Germinal center (tissue), 1 donor: ENCODE results near the gene SMYD3.

ENCODE experiments used
- DNase-seq: peaks from one replicate; pipeline ENCODE4 v3.0.0; 2012; ENCODE audit warnings: mixed read lengths, low spot score

The SMYD3 gene

DNA sequence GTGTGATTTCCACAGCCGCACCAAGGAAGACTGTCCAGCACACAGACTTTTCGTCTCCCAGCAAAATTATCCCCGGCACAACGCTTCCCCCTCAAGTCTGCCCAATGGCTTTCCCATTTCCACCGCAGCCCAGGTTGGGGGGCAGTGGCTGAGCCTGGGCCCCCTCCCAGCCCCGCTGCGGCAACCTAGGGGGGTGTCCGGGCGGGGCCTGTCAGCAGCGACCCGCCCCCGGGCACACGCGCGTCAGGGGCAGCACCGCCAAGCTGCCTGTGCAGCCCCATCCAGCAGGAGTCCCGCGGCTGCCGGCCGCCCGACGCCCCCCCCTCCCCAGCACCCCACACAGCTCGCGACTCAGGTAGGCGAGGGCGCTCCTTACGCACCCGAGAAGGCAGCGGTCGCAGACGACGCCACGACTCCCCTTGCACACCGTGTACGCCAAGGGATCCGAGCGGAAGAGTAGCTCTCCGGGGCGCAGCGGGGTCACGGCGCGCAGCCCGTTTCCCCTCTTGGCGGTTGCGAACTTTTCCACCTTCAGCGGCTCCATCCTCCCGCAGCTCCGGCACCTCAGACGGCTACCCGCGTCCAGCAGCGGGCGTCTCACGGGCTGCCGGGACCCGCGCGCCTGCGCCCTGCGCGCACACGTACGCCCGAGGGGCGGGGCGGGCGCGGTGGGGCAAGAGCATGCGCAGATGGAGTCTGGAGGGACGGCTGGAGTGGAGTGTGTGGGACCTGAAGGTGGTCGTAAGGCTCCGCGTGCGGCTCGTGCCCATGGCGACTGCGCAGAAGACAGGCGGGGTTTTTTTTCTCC, at the start of gene SMYD3:
Gene SMYD3, minus strand, starts transcription at position 606 of the 808 bp plus-strand sequence.
- DNase-seq: peak; percentile 86

- no peak for DNase-seq
These were observed 47.1 kb upstream of the SMYD3 start for GRCh38 chr1:246554201-246554600.

DNA sequence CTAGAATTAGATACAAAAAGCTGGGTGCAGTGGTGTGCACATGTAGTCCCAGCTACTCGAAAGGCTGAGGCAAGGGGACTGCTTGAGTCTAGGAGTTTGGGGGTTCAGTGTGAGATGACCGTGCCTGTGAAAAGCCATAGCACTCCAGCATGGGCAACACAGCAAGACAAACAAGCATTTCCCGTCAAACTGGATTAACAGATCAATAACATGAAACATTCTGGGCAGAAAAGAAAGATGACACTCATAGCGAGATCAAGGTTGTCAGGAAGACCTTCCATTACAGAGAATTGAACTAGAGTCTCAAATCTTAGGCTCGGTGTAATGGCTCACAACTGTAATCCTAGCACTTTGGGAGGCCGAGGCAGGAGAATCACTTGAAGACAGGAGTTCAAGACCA, 45.0 kb upstream of the SMYD3 start:
- DNase-seq: no peak

DNA sequence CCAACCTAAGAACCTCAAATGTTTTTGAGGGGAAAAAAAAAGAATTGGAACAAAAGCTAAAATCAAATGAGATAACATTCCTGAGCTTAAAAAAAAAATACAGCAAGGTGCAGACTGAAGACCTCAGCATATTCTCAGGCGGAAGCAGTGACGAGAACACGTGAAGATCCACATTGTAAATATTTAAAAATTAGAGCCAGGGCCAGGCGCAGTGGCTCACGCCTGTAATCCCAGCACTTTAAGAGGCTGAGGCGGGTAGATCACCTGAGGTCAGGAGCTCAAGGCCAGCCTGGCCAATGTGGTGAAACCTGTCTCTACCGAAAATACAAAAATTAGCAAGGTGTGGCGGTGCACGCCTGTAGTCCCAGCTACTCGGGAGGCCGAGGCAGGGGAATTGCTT, 43.3 kb upstream of the SMYD3 start:
- DNase-seq: no peak

DNA sequence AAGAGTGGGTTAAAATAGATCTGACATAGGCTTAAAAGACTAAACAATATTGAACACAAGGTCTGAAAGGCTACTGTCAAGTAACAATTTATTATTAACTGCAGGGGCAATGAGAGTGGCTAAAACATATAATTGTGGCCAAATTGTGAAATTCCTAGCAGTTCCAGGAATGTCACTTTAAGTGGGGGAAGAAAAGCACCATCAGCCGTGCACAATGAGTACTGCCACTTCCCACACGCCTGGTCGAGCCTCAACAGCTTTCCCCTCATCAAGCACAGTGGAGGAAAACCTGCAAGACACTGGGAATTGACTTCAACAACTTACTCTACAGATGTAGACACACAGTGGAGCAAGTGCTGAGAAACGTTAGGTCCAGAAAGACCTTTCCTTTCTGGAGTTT, 42.6 kb upstream of the SMYD3 start:
- DNase-seq: no peak

DNA sequence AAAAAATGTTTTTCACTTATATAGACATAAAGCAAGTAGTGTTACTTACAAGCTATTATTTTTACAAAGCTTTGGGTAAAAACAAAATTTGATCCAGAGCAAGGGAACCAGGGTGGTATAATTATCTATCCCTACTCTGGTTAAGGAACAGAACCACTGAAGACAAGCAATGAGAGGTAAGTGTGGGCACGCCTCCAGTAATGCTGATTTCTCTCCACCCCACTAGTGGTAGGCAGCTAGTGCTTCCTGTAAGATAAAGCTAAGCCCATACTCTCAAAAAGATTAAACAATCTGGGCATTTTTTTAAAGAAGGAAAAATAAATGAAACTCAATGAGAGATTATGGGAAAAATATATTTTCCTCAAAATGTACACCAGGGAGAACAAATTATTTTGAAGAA, 36.9 kb upstream of the SMYD3 start:
- DNase-seq: no peak

- no peak for DNase-seq
These were observed 33.8 kb upstream of the SMYD3 start for GRCh38 chr1:246540738-246541491.

DNA sequence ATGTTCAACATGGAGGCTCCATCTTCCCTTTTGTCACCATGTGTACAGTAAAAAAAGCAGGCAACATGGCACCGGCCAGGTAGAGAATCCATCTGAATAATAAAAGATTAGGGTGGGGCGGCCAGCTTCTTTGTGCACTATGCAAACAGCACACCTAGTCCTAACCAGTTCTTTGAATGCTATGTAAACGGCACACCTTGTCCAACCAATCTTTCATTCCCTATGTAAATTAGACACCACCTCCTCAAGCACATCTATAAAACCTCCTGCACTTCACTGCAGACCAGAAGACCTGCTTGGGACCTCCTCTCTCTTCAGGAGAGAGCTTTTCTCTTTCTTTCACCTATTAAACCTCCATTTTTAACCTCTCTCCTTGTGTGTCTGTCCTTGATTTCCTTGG, 30.8 kb upstream of the SMYD3 start:
- DNase-seq: no peak

- DNase-seq: no peak
These were observed 30.4 kb upstream of the SMYD3 start for GRCh38 chr1:246537441-246537840.

DNA sequence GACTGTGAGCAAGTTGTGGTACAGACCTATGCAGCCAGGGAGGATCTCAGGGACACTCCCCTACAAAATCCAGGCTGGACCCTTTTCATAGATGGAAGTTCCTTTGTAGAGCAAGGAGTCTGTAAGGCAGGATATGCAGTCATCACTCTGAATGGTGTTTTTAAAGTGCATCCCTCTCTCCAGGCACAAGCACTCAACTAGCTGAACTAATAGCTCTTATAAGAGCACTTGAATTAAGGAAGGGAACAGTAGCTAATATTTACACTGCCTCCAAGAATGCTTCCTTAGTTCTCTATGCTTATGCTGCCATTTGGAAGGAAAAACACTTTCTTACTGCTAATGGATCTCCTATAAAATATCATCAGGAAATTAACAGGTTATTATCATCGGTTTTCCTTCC, 27.0 kb upstream of the SMYD3 start:
- no peak for DNase-seq

DNA sequence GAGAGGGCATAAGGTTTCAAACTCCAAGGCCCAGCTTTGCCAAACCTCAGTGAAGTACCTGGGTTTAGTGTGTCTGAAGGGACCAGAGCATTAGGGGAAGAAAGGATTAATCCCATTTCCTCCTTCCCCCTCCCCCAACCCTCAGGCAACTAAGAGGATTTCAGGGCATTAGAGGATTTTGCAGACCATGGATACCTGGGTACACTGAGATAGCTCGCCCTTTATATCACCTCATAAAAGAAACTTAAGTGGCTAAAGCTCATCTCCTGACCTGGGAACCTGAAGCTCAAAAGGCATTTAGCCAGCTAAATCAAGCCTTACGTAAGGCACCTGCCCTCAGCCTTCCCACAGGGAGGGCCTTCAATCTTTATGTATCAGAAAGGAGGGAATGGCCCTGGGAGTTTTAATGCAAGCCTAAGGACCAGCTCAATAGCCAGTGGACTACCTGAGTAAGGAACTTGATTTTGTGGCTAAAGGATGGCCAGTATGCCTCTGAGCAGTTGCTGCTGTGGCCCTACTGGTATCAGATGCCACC, 26.4 kb upstream of the SMYD3 start:
- no peak for DNase-seq

DNA sequence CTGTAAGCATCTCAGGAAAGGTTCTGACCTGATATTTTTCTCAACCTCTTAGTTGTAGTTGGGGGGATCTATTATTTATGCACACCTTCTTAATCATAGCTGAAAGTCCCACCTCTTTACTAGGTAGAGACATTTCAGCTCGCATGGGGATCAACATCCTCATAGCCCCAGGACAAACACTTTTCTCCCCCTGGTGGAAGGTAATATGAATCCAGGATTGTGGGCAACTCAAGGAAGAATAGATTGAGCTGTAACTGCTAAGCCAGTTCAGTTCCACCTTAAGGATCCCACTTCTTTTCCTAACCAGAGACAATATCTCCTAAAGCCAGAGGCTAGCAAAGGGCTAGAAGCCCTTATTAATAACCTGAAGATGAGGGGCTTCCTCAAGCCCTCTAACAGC, 25.4 kb upstream of the SMYD3 start:
- no peak for DNase-seq

GRCh38 chr1:246530482-246530881, 23.4 kb upstream of the SMYD3 start:
- DNase-seq: no peak

- DNase-seq: no peak
These were observed 22.1 kb upstream of the SMYD3 start for GRCh38 chr1:246528933-246529731.

GRCh38 chr1:246527402-246528088, 20.5 kb upstream of the SMYD3 start:
- no peak for DNase-seq

- no peak for DNase-seq
These were observed 19.8 kb upstream of the SMYD3 start for GRCh38 chr1:246526915-246527314.

GRCh38 chr1:246526380-246526779, 19.3 kb upstream of the SMYD3 start:
- DNase-seq: no peak

DNA sequence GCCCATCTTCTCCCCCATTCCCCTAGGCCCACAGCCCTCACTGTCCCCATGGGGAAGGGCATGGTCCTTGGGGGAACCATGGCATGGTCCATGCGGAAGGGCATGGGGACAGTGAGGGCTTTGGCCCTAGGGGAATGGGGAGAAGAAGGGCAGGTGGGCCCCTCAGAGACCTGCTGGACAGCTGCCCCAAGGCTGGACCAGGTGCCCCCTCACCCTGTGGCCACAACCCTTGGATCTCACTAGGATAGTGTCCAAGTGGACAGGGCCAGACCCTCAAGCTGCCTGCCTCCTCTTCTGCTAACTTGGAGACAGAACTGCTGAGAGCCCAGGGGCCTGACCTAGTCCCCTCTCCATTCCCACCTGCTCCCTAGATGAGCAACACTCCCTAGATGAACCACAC, 12.4 kb upstream of the SMYD3 start:
- no peak for DNase-seq

DNA sequence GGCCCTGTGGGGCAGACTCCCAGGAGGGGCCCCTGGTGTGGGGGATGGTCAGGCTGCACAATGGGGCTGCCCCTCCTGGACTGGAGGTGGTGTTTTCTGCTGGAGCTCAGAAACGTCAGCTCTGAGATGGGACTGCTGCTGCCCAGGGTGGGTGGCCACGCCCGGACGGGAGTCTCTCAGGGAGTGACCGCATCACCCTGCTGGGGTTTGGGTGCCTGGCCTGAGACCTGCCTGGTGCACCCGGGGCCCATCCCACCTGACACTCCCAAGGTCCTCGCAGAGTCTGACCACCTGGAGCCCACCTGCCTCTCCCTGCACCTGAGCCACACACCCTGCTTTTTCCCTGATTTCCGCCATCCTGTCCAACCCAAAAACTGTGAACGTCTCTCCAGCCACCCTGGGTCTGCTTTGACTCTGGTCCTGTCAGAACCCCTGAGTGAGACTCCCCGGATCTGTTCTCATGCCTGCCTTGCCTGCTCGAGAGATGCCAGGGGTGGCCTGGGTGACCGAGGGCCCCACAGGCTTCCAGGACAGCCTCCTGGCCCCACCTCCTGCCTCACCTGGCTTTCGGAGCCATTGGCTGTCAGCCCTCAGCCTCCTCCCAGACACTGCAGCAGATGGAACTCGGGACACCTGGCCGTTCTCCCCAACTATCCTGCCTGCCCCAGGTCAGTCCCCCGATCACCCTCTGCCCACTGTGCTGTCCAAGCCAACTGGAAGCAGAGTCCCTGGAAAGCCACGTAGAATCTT, 11.6 kb upstream of the SMYD3 start:
- DNase-seq: no peak

DNA sequence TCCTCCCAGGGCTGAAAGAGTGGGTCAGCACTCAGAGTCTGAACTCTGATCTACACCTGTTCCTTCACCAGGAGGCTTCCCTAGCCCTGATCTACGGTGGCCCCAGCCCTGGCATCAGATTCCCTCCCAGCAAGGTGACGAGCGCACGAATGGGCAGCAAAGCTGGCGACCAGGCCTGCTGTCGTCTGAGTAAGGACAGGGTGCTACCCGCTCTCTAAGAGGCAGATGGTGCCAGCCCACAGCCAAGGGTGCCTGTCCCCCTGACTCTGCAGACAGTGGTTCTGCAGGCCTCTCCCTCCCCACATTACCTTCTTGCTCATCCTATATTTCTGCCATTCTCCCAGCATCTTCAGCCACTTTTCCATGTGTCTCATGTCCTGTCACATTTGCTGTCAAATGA, 10.3 kb upstream of the SMYD3 start:
- no peak for DNase-seq

GRCh38 chr1:246516126-246516525, 9.0 kb upstream of the SMYD3 start:
- DNase-seq: no peak
